Mucosa of descending colon (tissue), 3 donors: Measurements from ENCODE around the gene ZNF649. TPM values are rescaled to one million over a fixed set of nuclear protein-coding genes. Genes with fewer than 3 reads are reported as not detected.
A peak's percentile ranks its signal among the peaks of the same experiment; 100 is the strongest.

Experiments
- ATAC-seq: fragments of 200-7000 bp; cut with Tn5 transposase; one replicate; pipeline ENCODE4 v1.9.1; 2020; ENCODE audit warnings: mild to moderate bottlenecking, moderate library complexity
- DNase-seq, 3 donors: peaks; one replicate each; pipeline ENCODE4 v3.0.0-alpha.2; 2020
- H3K36me3 ChIP-seq: fragments of 200-600 bp; one replicate; pipeline ENCODE4 v1.8.0; 2021; ENCODE audit warnings: low read depth, mild to moderate bottlenecking
- H3K4me1 ChIP-seq: fragments of 200-600 bp; one replicate; pipeline ENCODE4 v1.8.0; 2021; ENCODE audit warnings: low read depth, mild to moderate bottlenecking
- H3K4me3 ChIP-seq: fragments of 200-600 bp; one replicate; pipeline ENCODE4 v1.8.0; 2021; ENCODE audit warnings: mild to moderate bottlenecking
- H3K9me3 ChIP-seq: fragments of 200-600 bp; one replicate; pipeline ENCODE4 v1.8.0; 2021; ENCODE audit warnings: mild to moderate bottlenecking
- intact Hi-C, 2 donors: fragments of 100-400 bp; cut with DNase I in 1 of 2; cut with micrococcal nuclease in 1 of 2; formaldehyde crosslinking; loops; one replicate each; pipeline versions ENCODE4 v1.11.0 to v1.11.1; 2022; cut with DNase I, micrococcal nuclease
- total RNA-seq, 3 donors: library from RNA; stranded (reverse); fragmentation: NEBNext Ultra II Directional in 2 of 3; extraction: Animal tissue kit (Norgen Biotek cat#: 25700) in 2 of 3; gene quantifications; one replicate each; pipeline versions ENCODE4 v1.2.1 to v1.2.4, GENCODE V29; 2021 to 2023
- TF ChIP-seq, protein P1 (sequence below): fragments of 200-600 bp; IDR thresholded peaks from one replicate; pipeline ENCODE4 v1.8.0; 2022; ENCODE audit warnings: antibody characterized with exemption, mild to moderate bottlenecking
- donor health status: DM: no; HTN: no; CAD: no; lungs with moderate emphysema.
- donor health status: DM: no; HTN: no; CAD: no.
- donor health status: DM: no; HTN: yes; CAD: no.

The ZNF649 gene
- total RNA-seq, 3 donors from 2014 or later: 7.5 to 15.8 (median 9.0) TPM

DNA sequence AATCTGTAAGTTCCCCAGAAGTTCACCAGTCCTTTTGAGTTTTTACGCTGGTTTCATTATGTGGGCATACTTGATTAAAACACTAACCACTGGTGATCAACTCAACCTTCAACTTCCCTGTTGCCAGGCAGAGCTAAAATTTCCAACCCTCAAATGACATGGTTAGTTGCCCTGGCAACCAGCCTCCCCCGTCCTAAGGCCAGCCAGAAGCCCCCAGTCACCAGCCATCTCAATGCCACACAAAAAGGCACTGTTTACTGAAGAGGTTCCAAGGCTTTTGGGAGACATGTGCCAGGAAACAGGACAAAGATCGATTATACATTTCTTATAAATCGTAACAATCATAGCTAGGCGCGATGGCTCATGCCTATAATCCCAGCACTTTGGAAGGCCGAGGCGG, 1.6 kb downstream of the ZNF649 start:
- H3K36me3 ChIP-seq: peaks cover 4% of the 10 kb centered on the region
- DNase-seq (no peak), ATAC-seq (no peak)
- intact Hi-C loops: no loop called here
- H3K4me3 ChIP-seq: no peak overlapping the region
- peaks cover 67% of the 10 kb centered on the region for H3K9me3 ChIP-seq
- peaks cover 7% of the 10 kb centered on the region for H3K4me1 ChIP-seq
- TF ChIP-seq, protein P1, sequence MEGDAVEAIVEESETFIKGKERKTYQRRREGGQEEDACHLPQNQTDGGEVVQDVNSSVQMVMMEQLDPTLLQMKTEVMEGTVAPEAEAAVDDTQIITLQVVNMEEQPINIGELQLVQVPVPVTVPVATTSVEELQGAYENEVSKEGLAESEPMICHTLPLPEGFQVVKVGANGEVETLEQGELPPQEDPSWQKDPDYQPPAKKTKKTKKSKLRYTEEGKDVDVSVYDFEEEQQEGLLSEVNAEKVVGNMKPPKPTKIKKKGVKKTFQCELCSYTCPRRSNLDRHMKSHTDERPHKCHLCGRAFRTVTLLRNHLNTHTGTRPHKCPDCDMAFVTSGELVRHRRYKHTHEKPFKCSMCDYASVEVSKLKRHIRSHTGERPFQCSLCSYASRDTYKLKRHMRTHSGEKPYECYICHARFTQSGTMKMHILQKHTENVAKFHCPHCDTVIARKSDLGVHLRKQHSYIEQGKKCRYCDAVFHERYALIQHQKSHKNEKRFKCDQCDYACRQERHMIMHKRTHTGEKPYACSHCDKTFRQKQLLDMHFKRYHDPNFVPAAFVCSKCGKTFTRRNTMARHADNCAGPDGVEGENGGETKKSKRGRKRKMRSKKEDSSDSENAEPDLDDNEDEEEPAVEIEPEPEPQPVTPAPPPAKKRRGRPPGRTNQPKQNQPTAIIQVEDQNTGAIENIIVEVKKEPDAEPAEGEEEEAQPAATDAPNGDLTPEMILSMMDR: no peak

GRCh38 chr19:51901860-51902259, 3.0 kb downstream of the ZNF649 start:
- TF ChIP-seq, protein P1: no peak
- ATAC-seq (no peak), DNase-seq (no peak)
- intact Hi-C loops: no loop called here
- Histone ChIP-seq H3K4me1 (peaks cover 7% of the 10 kb centered on the region), H3K9me3 (peaks cover 72% of the 10 kb centered on the region), H3K36me3 (peaks cover 6% of the 10 kb centered on the region), H3K4me3 (no peak overlapping the region)

DNA sequence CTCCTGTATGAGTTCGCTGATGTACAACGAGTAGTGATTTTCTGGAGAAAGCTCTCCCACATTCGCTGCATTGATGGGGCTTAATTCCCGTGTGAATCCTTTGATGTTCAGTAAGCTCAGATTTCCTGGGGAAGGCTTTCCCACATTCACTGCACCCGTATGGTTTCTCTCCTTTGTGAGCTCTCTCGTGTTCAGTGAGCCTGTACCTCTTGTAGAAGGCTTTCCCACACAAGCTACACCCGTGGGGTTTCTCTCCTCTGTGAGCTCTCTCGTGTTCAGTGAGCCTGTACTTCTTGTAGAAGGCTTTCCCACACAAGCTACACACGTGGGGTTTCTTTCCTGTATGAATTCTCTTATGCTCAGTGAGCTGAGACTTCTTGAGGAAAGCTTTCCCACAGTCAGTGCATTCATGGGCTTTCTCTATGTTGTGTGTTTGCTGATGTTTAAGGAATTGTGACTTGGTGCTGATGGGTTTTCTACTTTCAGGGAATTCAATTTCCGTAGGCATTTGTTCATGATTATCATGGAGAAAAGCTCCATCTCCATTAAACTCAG, 13.5 kb downstream of the ZNF649 start:
- H3K9me3 ChIP-seq: peaks cover 98% of the 10 kb centered on the region
- intact Hi-C loops: no loop called here
- ATAC-seq (no peak), DNase-seq (no peak)
- no peaks in the 10 kb centered on the region for H3K4me1 ChIP-seq
- TF ChIP-seq, protein P1: no peak
- H3K36me3 ChIP-seq: peaks cover 23% of the 10 kb centered on the region
- H3K4me3 ChIP-seq: no peak overlapping the region

- Histone ChIP-seq H3K9me3 (peaks cover 96% of the 10 kb centered on the region), H3K36me3 (peaks cover 12% of the 10 kb centered on the region), H3K4me1 (no peaks in the 10 kb centered on the region), H3K4me3 (no peak overlapping the region)
- DNase-seq: no peak
- intact Hi-C loops: no loop called here
- TF ChIP-seq, protein P1: no peak
- no peak for ATAC-seq
Observed at GRCh38 chr19:51889934-51890333, 14.9 kb downstream of the ZNF649 start.

DNA sequence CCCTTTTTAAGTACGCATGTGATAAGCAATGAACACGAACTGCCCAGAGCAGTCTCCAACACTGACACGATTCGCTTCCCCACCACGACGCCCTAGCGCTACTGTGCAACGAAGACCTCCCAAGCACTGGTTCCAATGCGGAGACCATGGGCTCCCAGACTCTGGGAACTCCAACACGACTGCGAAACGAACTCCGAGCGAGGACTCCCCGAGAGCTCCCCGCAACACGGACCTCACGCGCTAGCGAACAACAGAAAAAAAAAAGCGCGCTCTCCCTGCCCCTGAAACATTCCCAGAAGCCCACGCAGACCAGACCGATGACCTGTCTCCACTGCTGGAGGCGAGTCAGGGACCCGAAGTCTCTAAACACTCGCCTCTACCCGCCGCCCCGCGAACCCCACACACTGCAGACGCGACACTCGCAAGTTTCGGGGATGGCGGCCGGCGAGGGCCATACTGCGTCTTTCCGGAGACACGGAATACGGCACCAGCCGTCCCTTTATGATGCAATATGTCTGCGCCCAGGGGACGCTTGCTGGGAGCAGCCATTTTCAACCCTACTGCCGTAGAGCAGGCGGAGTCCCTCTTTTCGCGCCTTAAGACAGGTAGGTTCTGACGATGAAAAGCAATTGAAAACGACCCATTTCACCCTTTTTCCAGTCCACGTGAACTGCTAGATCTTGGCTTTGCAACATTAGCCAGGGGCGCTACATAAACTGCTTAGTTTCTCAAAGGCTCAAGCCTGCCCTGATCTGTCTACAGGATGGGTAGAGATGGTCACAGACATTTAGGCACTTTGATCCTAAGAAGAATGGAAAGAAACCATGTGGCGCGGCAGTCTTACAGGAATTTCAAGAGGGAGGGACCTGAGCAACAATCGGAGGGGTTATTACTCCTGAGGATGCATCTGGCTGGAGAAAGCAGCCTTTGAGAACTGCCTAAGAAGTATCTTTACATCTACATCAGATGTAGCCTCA, 17.0 kb downstream of the ZNF649 start, which contains the start of gene ZNF577:
TSS of gene ZNF577 (minus strand) at position 430 of the 977 bp plus-strand sequence. CDS start 7,569 bp downstream, outside the sequence.
- Histone ChIP-seq H3K36me3 (peaks cover 8% of the 10 kb centered on the region), H3K4me1 (no peaks in the 10 kb centered on the region), H3K9me3 (peaks cover 96% of the 10 kb centered on the region), H3K4me3 (peak within 1 kb of the TSS; percentile 54)
- TF ChIP-seq, protein P1: no peak
- DNase-seq (peak; percentile 90 to 96 (median 91)), ATAC-seq (peak; percentile 100)
- intact Hi-C loops: no loop called here
